Type B pancreatic cell (in vitro differentiated cells): Measurements from ENCODE around the gene GRB10. TPM values are rescaled to one million over a fixed set of nuclear protein-coding genes. Genes with fewer than 3 reads are reported as not detected.

Source experiments
- DNase-seq: peaks from one replicate; pipeline ENCODE4 v3.0.0; 2021; ENCODE audit warnings: mixed read lengths; ENCODE audit not compliant: unreplicated experiment; ENCODE audit errors: extremely low spot score
- H3K27ac Mint-ChIP-seq: 2 replicates; pipeline ENCODE4 v1.8.0; 2021; ENCODE audit warnings: mild to moderate bottlenecking, mixed read lengths
- H3K27me3 Mint-ChIP-seq: 2 replicates; pipeline ENCODE4 v1.8.0; 2021; ENCODE audit warnings: mixed read lengths
- H3K36me3 Mint-ChIP-seq: 2 replicates; pipeline ENCODE4 v1.8.0; 2021; ENCODE audit warnings: mixed read lengths
- H3K4me1 Mint-ChIP-seq: one replicate; pipeline ENCODE4 v1.8.0; 2021; ENCODE audit warnings: mixed read lengths; ENCODE audit not compliant: unreplicated experiment
- H3K4me3 Mint-ChIP-seq: 2 replicates; pipeline ENCODE4 v1.8.0; 2021; ENCODE audit warnings: mild to moderate bottlenecking, mixed read lengths
- H3K9me3 Mint-ChIP-seq: 2 replicates; pipeline ENCODE4 v1.8.0; 2021; ENCODE audit warnings: mixed read lengths
- total RNA-seq: library from RNA; stranded (reverse); gene quantifications from 2 replicates; pipeline ENCODE4 v1.2.1, GENCODE V29; 2021; ENCODE audit warnings: low replicate concordance
- TF ChIP-seq, protein P1 (sequence below): fragments of 200-600 bp; sonication (generic); conservative IDR thresholded peaks from 2 replicates; pipeline ENCODE4 v1.5.0; 2021; ENCODE audit warnings: antibody characterized with exemption, mild to moderate bottlenecking

The GRB10 gene
- total RNA-seq, 1 donor from 2014 or later: 42.3 TPM

DNA sequence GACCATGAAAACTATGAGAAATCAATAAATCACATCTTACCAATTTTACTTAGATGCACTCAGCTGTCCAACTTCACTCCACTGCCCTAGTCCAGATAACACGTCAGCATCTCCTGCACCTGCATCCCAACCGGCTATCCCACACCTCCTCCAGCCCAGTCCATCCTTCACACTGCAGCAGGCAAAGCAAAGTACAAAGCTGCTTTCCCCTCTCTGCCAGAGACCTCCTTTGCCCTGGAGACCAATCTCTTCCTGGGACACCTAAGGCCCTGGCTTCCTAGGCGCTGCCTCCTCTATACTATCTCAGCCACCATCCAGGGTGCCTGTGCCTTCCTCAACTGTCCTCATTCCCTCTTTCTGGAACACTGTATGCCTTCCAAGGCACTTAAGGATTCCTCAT, 127.2 kb downstream of the GRB10 start:
- Mint-ChIP-seq H3K27me3 (no peaks in the 10 kb centered on the region), H3K4me3 (no peak overlapping the region), H3K4me1 (no peaks in the 10 kb centered on the region), H3K9me3 (no peaks in the 10 kb centered on the region), H3K27ac (no peak overlapping the region), H3K36me3 (peaks cover 2% of the 10 kb centered on the region)
- TF ChIP-seq, protein P1, sequence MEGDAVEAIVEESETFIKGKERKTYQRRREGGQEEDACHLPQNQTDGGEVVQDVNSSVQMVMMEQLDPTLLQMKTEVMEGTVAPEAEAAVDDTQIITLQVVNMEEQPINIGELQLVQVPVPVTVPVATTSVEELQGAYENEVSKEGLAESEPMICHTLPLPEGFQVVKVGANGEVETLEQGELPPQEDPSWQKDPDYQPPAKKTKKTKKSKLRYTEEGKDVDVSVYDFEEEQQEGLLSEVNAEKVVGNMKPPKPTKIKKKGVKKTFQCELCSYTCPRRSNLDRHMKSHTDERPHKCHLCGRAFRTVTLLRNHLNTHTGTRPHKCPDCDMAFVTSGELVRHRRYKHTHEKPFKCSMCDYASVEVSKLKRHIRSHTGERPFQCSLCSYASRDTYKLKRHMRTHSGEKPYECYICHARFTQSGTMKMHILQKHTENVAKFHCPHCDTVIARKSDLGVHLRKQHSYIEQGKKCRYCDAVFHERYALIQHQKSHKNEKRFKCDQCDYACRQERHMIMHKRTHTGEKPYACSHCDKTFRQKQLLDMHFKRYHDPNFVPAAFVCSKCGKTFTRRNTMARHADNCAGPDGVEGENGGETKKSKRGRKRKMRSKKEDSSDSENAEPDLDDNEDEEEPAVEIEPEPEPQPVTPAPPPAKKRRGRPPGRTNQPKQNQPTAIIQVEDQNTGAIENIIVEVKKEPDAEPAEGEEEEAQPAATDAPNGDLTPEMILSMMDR: no peak
- DNase-seq: no peak

DNA sequence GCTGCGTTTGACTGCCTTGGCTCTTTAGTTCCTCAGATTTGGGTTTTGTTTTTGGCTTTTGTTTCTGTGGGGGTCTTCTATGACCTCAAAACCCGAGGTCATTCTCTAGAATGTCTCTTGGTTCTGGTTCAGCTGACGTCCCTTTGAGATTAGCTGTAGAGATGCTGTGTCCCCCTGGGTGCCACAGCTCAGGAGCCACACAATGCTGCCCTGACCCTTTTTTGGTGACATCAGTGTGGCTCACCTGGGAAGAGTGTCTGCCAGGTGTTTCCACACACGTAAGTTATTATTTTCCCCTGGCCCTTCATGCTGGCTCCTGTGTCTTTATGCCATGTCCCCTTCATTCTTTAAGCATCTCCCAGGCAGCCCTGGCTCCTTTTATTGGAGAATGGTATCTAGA, 127.7 kb downstream of the GRB10 start:
- H3K27ac Mint-ChIP-seq: no peak overlapping the region
- no peak overlapping the region for H3K4me3 Mint-ChIP-seq
- TF ChIP-seq, protein P1: no peak
- DNase-seq: no peak
- peaks cover 5% of the 10 kb centered on the region for H3K36me3 Mint-ChIP-seq
- no peaks in the 10 kb centered on the region for H3K4me1 Mint-ChIP-seq
- H3K27me3 Mint-ChIP-seq: no peaks in the 10 kb centered on the region
- no peaks in the 10 kb centered on the region for H3K9me3 Mint-ChIP-seq

DNA sequence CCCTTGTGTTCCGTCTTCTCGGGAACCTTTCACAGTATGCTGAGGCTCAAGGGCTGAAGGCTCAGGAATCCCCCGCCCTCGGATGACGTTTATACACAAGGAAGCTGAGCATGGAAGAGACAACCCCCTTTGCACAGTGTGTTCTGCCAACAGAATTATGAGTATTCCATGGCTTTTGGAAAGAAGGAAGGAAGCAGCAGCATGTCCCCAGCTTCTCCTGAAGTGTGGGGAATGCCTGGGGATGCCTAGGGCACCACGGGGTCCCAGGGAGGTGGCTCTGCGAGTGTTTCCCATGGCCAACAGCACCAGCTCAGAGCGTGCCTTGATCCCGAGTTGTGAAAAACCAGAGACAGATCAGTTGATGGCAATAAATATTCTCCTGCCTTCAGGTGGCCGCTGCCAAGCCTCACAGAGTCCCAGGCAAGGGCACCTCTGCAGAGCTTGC, 128.7 kb downstream of the GRB10 start:
- Mint-ChIP-seq H3K36me3 (peaks cover 10% of the 10 kb centered on the region), H3K27ac (no peak overlapping the region), H3K4me3 (no peak overlapping the region), H3K27me3 (no peaks in the 10 kb centered on the region), H3K4me1 (no peaks in the 10 kb centered on the region), H3K9me3 (no peaks in the 10 kb centered on the region)
- TF ChIP-seq, protein P1: no peak
- DNase-seq: no peak

DNA sequence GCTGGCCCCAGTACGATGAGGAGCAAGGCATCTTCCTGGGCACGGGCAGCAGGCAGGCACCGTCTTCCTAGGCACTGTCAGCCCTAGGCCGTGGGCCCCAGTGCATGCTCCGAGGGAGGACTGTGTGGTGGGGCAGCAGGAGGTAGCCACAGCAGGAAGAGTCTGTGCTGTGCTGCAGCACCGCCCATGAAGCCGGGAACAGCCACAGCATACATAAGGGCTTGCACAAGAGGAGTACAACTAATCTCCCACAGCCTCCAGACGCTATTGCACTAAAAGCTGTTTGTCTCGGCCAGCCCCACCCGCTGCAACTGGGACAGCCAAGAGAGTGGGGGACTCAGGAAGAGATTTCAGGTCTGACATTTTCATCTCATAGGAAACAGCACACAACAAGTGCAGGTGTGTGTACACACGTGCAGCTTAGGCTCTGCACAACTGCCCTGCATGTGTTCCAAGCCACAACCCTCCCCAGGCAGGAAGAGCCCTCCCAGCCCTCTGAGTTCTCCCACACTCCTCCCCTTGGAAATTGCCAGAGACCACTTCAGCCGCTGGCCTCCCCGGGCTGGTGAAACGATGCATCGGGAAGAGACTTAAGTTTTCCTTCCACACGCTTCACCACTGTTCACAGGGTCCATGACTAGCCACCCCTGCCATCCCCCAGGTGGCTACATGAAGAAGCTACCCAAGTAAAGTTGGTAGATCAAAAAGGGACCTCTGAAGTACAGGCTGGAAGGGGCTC, 129.4 kb downstream of the GRB10 start:
- Mint-ChIP-seq H3K4me1 (no peaks in the 10 kb centered on the region), H3K36me3 (peaks cover 10% of the 10 kb centered on the region), H3K4me3 (no peak overlapping the region), H3K9me3 (no peaks in the 10 kb centered on the region), H3K27ac (no peak overlapping the region), H3K27me3 (no peaks in the 10 kb centered on the region)
- DNase-seq: no peak
- TF ChIP-seq, protein P1: no peak

DNA sequence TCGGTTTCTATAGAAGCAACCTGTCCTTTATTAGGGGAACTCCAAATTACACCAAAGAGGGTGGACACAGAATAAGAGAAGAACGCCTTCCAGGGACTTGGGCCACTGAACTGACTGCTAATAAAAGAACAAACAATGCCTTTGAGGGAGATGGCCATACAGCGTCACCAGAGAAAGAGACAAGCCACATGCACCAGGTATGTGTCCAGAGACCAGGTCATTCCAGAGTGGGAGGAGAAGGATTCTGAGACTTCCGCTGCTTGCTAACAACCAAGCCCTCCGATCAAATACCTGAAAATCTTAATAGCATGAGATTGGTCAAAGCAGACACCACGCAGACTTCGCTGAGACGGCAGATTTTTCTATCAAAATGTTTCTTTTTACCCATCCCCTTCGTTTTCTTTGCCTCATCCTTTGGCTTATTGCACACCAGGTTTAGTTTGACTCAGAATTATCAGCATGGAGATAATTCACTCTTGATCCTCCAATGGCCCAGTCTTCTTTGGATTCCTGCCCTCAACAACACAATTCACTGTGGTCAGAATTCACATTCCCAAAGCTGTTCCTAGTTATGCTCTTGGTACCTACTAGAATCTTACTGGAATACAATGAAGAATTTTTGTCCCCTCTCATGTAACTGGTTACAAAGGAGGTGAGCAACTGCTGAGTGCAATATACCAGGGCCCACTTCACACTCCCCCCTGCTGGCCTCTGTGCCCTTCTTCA, 130.1 kb downstream of the GRB10 start:
- H3K4me3 Mint-ChIP-seq: no peak overlapping the region
- TF ChIP-seq, protein P1: no peak
- H3K4me1 Mint-ChIP-seq: no peaks in the 10 kb centered on the region
- DNase-seq: no peak
- H3K36me3 Mint-ChIP-seq: peaks cover 10% of the 10 kb centered on the region
- no peaks in the 10 kb centered on the region for H3K27me3 Mint-ChIP-seq
- H3K27ac Mint-ChIP-seq: no peak overlapping the region
- no peaks in the 10 kb centered on the region for H3K9me3 Mint-ChIP-seq
